H1 (cell line): ENCODE measurements around the gene GPATCH2. TPM values are rescaled to one million over a fixed set of nuclear protein-coding genes. Genes with fewer than 3 reads are reported as not detected.

Experiments used
- CTCF ChIA-PET: fragments of 300-600 bp; sonication (Branson Sonifier 250); formaldehyde crosslinking; loops from one replicate; lab custom pipeline; 2021; ENCODE audit not compliant: partially characterized antibody; lab: Charles Lee
- POLR2A ChIA-PET: fragments of 300-600 bp; sonication (Branson Sonifier 250); formaldehyde crosslinking; loops from one replicate; lab custom pipeline; 2021; ENCODE audit warnings: inconsistent platforms; ENCODE audit not compliant: partially characterized antibody; lab: Charles Lee
- DNase-seq, 2 experiments: peaks; one replicate each; pipeline versions ENCODE4 v3.0.0 to v3.0.0-alpha.2; 2010 to 2022; ENCODE audit warnings: low spot score in 2 of 2, low read depth in 1 of 2, mixed read lengths in 1 of 2
- FAIRE-seq: peaks from 2 replicates; lab custom pipeline; 2011; peaks lifted over from hg19 to GRCh38; lab: Jason Lieb, UNC
- H2AFZ ChIP-seq: 2 replicates; pipeline ENCODE4 v1.8.1; 2012; ENCODE audit warnings: low read length, inconsistent platforms
- H2AK5ac ChIP-seq: 2 replicates; pipeline ENCODE4 v1.6.1; 2013; ENCODE audit warnings: low read depth, low read length
- H2BK120ac ChIP-seq: replicated peaks from 2 replicates; pipeline ENCODE3; 2013; ENCODE audit warnings: low read depth, low read length, inconsistent platforms
- H2BK12ac ChIP-seq: 2 replicates; pipeline ENCODE4 v1.6.1; 2013; ENCODE audit warnings: low read depth, low read length
- H2BK15ac ChIP-seq: 2 replicates; pipeline ENCODE4 v1.6.1; 2013; ENCODE audit warnings: low read length
- H2BK20ac ChIP-seq: 2 replicates; pipeline ENCODE4 v1.6.1; 2013; ENCODE audit warnings: low read length
- H2BK5ac ChIP-seq: 2 replicates; pipeline ENCODE4 v1.6.1; 2013; ENCODE audit warnings: low read depth, low read length
- H3K14ac ChIP-seq: 2 replicates; pipeline ENCODE4 v1.6.1; 2013; ENCODE audit warnings: inconsistent platforms; ENCODE audit not compliant: insufficient read length
- H3K18ac ChIP-seq: 2 replicates; pipeline ENCODE4 v1.6.1; 2013; ENCODE audit warnings: low read length; ENCODE audit errors: extremely low read depth
- H3K23ac ChIP-seq: 2 replicates; pipeline ENCODE4 v1.6.1; 2013; ENCODE audit warnings: inconsistent platforms; ENCODE audit not compliant: insufficient read length
- H3K23me2 ChIP-seq: 2 replicates; pipeline ENCODE4 v1.6.1; 2013; ENCODE audit warnings: low read depth, low read length
- H3K27ac ChIP-seq: 2 replicates; pipeline ENCODE4 v1.6.1; 2011; ENCODE audit warnings: low read depth, low read length, inconsistent platforms
- H3K27me3 ChIP-seq, 4 experiments: replicated peaks in 1 of 4; 1 replicate in 1 of 4; 2 replicates in 3 of 4; pipeline versions ENCODE4 v1.6.1 to v1.8.1; 2011 to 2013; ENCODE audit warnings: low read length in 3 of 4, mild to moderate bottlenecking in 3 of 4, inconsistent platforms in 2 of 4, mixed read lengths in 2 of 4, moderate library complexity in 1 of 4; ENCODE audit not compliant: control insufficient read depth in 3 of 4, insufficient read depth in 3 of 4; ENCODE audit errors: extremely low read depth in 1 of 4
- H3K36me3 ChIP-seq, 4 experiments: 2 replicates each; pipeline versions ENCODE4 v1.6.1 to v1.8.1; 2011 to 2013; ENCODE audit warnings: mild to moderate bottlenecking in 4 of 4, low read length in 3 of 4, moderate library complexity in 2 of 4, control low read depth in 1 of 4, inconsistent platforms in 1 of 4; ENCODE audit not compliant: insufficient read depth in 4 of 4, control insufficient read depth in 2 of 4
- H3K4ac ChIP-seq: replicated peaks from 2 replicates; pipeline ENCODE3; 2013; ENCODE audit warnings: low read length, low read depth, mixed read lengths, inconsistent platforms; ENCODE audit not compliant: insufficient read length
- H3K4me1 ChIP-seq, 4 experiments: replicated peaks in 1 of 4; 1 replicate in 1 of 4; 2 replicates in 3 of 4; pipeline versions ENCODE4 v1.6.1 to v1.8.1; 2011 to 2013; ENCODE audit warnings: low read length in 3 of 4, inconsistent platforms in 2 of 4, mixed read lengths in 1 of 4; ENCODE audit not compliant: insufficient read depth in 4 of 4, control insufficient read depth in 3 of 4
- H3K4me2 ChIP-seq, 2 experiments: 2 replicates each; pipeline versions ENCODE4 v1.6.1 to v1.8.1; 2011 to 2013; ENCODE audit warnings: low read depth in 2 of 2, low read length in 2 of 2, control low read depth in 1 of 2, inconsistent platforms in 1 of 2, mild to moderate bottlenecking in 1 of 2; ENCODE audit not compliant: insufficient read depth in 1 of 2
- H3K4me3 ChIP-seq, 4 experiments: fragments of 200-600, 300-600 bp in 1 of 4; sonication (generic), shearing (Covaris generic), sonication (Bioruptor Twin) in 1 of 4; 2 replicates each; pipeline versions ENCODE4 v1.5.1 to v1.8.1; 2011 to 2016; ENCODE audit warnings: low read length in 4 of 4, low read depth in 3 of 4, control low read depth in 2 of 4, inconsistent platforms in 2 of 4, mild to moderate bottlenecking in 2 of 4, mixed read lengths in 1 of 4, moderate library complexity in 1 of 4; ENCODE audit not compliant: insufficient read depth in 2 of 4; ENCODE audit errors: extremely low read depth in 1 of 4
- H3K56ac ChIP-seq: replicated peaks from 2 replicates; pipeline ENCODE3; 2013; ENCODE audit warnings: low read depth, mild to moderate bottlenecking, mixed read lengths, low read length, inconsistent platforms; ENCODE audit not compliant: insufficient read length
- H3K79me1 ChIP-seq: 2 replicates; pipeline ENCODE4 v1.6.1; 2013; ENCODE audit warnings: low read depth, low read length, control low read depth
- H3K79me2 ChIP-seq, 2 experiments: 2 replicates each; pipeline versions ENCODE4 v1.6.1 to v1.8.1; 2012 to 2013; ENCODE audit warnings: low read length in 2 of 2, mild to moderate bottlenecking in 2 of 2, inconsistent platforms in 1 of 2; ENCODE audit not compliant: insufficient read depth in 2 of 2, control insufficient read depth in 1 of 2
- H3K9ac ChIP-seq, 4 experiments: replicated peaks in 1 of 4; 1 replicate in 1 of 4; 2 replicates in 3 of 4; pipeline versions ENCODE4 v1.6.1 to v1.8.1; 2011 to 2013; ENCODE audit warnings: low read depth in 3 of 4, low read length in 3 of 4, control low read depth in 2 of 4, mild to moderate bottlenecking in 2 of 4, moderate library complexity in 2 of 4, inconsistent platforms in 1 of 4; ENCODE audit errors: extremely low read depth in 1 of 4
- H3K9me3 ChIP-seq, 2 experiments: 2 replicates each; pipeline versions ENCODE4 v1.6.1 to v1.8.1; 2012 to 2013; ENCODE audit warnings: mild to moderate bottlenecking in 2 of 2, moderate library complexity in 2 of 2, control low read depth in 1 of 2, inconsistent platforms in 1 of 2, low read depth in 1 of 2, low read length in 1 of 2, mixed read lengths in 1 of 2; ENCODE audit not compliant: insufficient read depth in 2 of 2
- H4K20me1 ChIP-seq, 2 experiments: replicated peaks in 1 of 2; 2 replicates each; pipeline versions ENCODE3 to v1.8.1; 2011 to 2013; ENCODE audit warnings: inconsistent platforms in 2 of 2, low read length in 2 of 2, mild to moderate bottlenecking in 1 of 2; ENCODE audit not compliant: insufficient read depth in 2 of 2, control insufficient read depth in 1 of 2
- H4K5ac ChIP-seq: 2 replicates; pipeline ENCODE4 v1.6.1; 2013; ENCODE audit warnings: low read length, low read depth, mixed read lengths, inconsistent platforms; ENCODE audit not compliant: insufficient read length
- H4K8ac ChIP-seq: 2 replicates; pipeline ENCODE4 v1.8.0; 2013; ENCODE audit warnings: mild to moderate bottlenecking, moderate library complexity, low read length, inconsistent platforms; ENCODE audit not compliant: insufficient read depth; ENCODE audit errors: extremely low read depth
- H4K91ac ChIP-seq: replicated peaks from 2 replicates; pipeline ENCODE3; 2013; ENCODE audit warnings: low read length, mixed read lengths, inconsistent platforms; ENCODE audit not compliant: insufficient read length
- CHD2 ChIP-seq: IDR thresholded peaks from 2 replicates; pipeline ENCODE4 v1.6.1; 2012; ENCODE audit warnings: low read length, improper control_type of control experiment
- CREB1 ChIP-seq: IDR thresholded peaks from 2 replicates; pipeline ENCODE4 v1.6.1; 2012; ENCODE audit warnings: inconsistent platforms
- POLR2A ChIP-seq, 2 experiments: IDR thresholded peaks; 1 replicate in 1 of 2; 2 replicates in 1 of 2; pipeline ENCODE4 v1.6.1; 2011; ENCODE audit warnings: low read depth in 2 of 2, low read length in 2 of 2, mild to moderate bottlenecking in 2 of 2; ENCODE audit errors: control extremely low read depth in 1 of 2
- POLR2AphosphoS5 ChIP-seq: IDR thresholded peaks from 2 replicates; pipeline ENCODE4 v1.6.1; 2011; ENCODE audit warnings: low read depth, low read length
- SIX5 ChIP-seq: IDR thresholded peaks from 2 replicates; pipeline ENCODE4 v1.6.1; 2011; ENCODE audit warnings: mild to moderate bottlenecking, low read depth, low read length
- SP4 ChIP-seq: IDR thresholded peaks from 2 replicates; pipeline ENCODE4 v1.6.1; 2012; ENCODE audit warnings: low read length, inconsistent platforms
- WGBS, 2 experiments: shearing (Covaris generic) in 1 of 2; methylation state at CpG; one replicate each; pipeline versions ENCODE4 v1.1.6 to v1.1.7; 2013 to 2015; ENCODE audit warnings: low lambda C conversion rate in 2 of 2, mixed read lengths in 2 of 2, inconsistent platforms in 1 of 2, low coverage in 1 of 2, missing lambda C conversion rate in 1 of 2; ENCODE audit not compliant: insufficient replicate concordance in 2 of 2, insufficient coverage in 1 of 2, insufficient read length in 1 of 2; ENCODE audit errors: extremely low coverage in 1 of 2, missing lambda C conversion rate in 1 of 2; 5-methylcytosine and 5-hydroxymethylcytosine counted together
- polyA plus RNA-seq, 7 experiments: library from polyadenylated mRNA; depleted of rRNA in 3 of 7; stranded (reverse) in 5 of 7; unstranded in 2 of 7; fragments of >200 nt in 5 of 7; fragments of 200-250 nt in 2 of 7; gene quantifications; 1 replicate in 5 of 7; 2 replicates in 1 of 7; 4 replicates in 1 of 7; pipeline versions ENCODE4 v1.2.1 to v1.2.3, GENCODE V29; 2011 to 2013; ENCODE audit warnings: missing spikeins in 2 of 7, mixed read lengths in 2 of 7
- total RNA-seq: library from RNA; stranded (reverse); fragmentation: NEBNext Ultra II Directional; extraction: Animal tissue kit (Norgen Biotek cat#: 25700); gene quantifications from 2 replicates; pipeline ENCODE4 v1.2.1, GENCODE V29; 2021

The GPATCH2 gene
- total and polyA plus RNA-seq, 2 of the 8 experiments (the other 6 are each of a cell fraction or from before 2014, with no cell fraction given): 3.9 to 13.1 TPM

GRCh38 chr1:217419194-217419551, 211.7 kb downstream of the GPATCH2 start:
- Histone ChIP-seq H3K14ac (no peak overlapping the region), H3K56ac (no peak overlapping the region), H3K4me1 (no peaks in the 10 kb centered on the region), H3K27me3 (no peaks in the 10 kb centered on the region), H3K23me2 (no peaks in the 10 kb centered on the region; the same call in 1 of the 2 replicates), H2BK12ac (no peak overlapping the region)
- FAIRE-seq: no peak
- DNase-seq: no peak
- CTCF ChIA-PET: interaction anchor here (0.6 to 1.3 kb wide), 3 partner anchors 8 to 629 kb away, joined by 3 read pairs; no protein-coding TSS in a partner anchor
- TF ChIP-seq CREB1 (no peak), POLR2AphosphoS5 (no peak), CHD2 (no peak), POLR2A (IDR thresholded peaks at IDR 0.05; ENCODE audit: control extremely low read depth in 1 of 2, low read depth in 2 of 2, low read length in 2 of 2) (no peak), SIX5 (no peak), SP4 (no peak)
- TF ChIP-seq, all 59 proteins: peak for 0
- Histone ChIP-seq H3K36me3 (no peaks in the 10 kb centered on the region), H3K4me3 (no peak overlapping the region), H2BK120ac (no peak overlapping the region), H3K23ac (no peak overlapping the region), H4K8ac (no peak overlapping the region), H4K20me1 (no peaks in the 10 kb centered on the region), H2AK5ac (no peak overlapping the region), H2BK20ac (no peak overlapping the region), H2BK15ac (no peak overlapping the region), H3K9me3 (no peaks in the 10 kb centered on the region), H3K27ac (no peak overlapping the region), H2BK5ac (no peak overlapping the region), H2AFZ (no peak overlapping the region), H3K4ac (no peak overlapping the region), H4K91ac (no peak overlapping the region), H3K18ac (no peak overlapping the region), H4K5ac (no peak overlapping the region), H3K9ac (no peak overlapping the region), H3K79me1 (no peaks in the 10 kb centered on the region), H3K79me2 (no peaks in the 10 kb centered on the region), H3K4me2 (no peak overlapping the region)
- 72% methylated on average over 2 of the region's 2 CpGs; no CpG with 5 or more reads in 1 of the 2 experiments for WGBS, 2 experiments
- POLR2A ChIA-PET: no interaction called here
